IPS-18c (cell line): ENCODE data around the gene PRRT1.
"Not testable (repeated sequence)": the region's sequence is repeated elsewhere in the genome, so short reads cannot be mapped to it uniquely, and the experiment has no call there.

Source experiments
- H3K4me3 ChIP-seq: 2 replicates; pipeline ENCODE4 v1.7.0; 2013; ENCODE audit warnings: low read depth, mild to moderate bottlenecking, low read length, moderate library complexity; ENCODE audit not compliant: insufficient read depth
- H3K9me3 ChIP-seq: one replicate; pipeline ENCODE4 v1.6.1; 2013; ENCODE audit warnings: mild to moderate bottlenecking, low read length, moderate library complexity; ENCODE audit not compliant: control insufficient read depth, insufficient read depth

PRRT1 gene

GRCh38 chr6:32146687-32147086 lies 5.1 kb downstream of the PRRT1 start:
- Histone ChIP-seq H3K9me3 (no peaks in the 10 kb centered on the region), H3K4me3 (no peak overlapping the region)

DNA sequence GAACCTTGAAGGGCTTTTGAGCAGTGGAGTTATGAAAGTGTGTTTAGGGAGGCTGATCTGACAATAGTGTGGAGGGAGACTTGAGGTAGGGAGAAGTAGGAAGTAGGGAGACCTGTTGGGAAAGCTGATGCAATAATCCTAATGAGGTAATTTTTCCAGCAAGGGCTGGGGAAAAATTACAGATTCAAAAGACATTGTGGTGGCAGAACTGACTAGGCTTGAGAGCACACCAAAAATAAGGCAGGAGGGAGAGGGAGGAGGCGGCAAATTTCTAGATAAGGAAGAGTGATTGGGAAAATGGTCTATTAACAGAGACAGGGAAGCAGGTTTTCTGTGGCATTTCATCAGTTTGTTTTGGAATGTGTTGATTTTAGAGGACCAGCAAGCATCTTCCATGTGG lies 5.5 kb downstream of the PRRT1 start:
- Histone ChIP-seq H3K4me3 (no peak overlapping the region), H3K9me3 (no peaks in the 10 kb centered on the region)

DNA sequence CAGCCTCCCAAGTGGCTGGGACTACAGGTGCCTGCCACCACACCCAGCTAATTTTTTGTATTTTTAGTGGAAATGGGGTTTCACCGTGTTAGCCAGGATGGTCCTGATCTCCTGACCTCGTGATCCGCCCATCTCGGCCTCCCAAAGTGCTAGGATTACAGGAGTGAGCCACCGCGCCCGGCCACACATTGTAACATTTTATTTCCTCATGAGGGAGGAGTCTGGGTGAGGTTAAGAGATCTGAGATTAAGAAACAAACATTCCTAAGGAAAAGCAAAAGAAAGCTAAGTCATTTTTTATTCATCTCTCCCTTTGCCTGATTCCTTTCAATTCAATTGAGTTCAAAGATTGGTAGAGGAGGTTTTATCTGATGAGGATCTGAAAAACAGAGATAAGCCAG lies 7.5 kb downstream of the PRRT1 start:
- not testable (repeated sequence) for H3K9me3 ChIP-seq, H3K4me3 ChIP-seq

- H3K9me3 ChIP-seq, result no peaks in the 10 kb centered on the region
Measured at GRCh38 chr6:32140420-32141046, 11.2 kb downstream of the PRRT1 start.

GRCh38 chr6:32139590-32139989 lies 12.1 kb downstream of the PRRT1 start:
- Histone ChIP-seq H3K9me3 (no peaks in the 10 kb centered on the region), H3K4me3 (no peak overlapping the region)

More at GRCh38 chr6:32140420-32141046, 11.2 kb downstream of the PRRT1 start:
- H3K4me3 ChIP-seq, result no peak overlapping the region

DNA sequence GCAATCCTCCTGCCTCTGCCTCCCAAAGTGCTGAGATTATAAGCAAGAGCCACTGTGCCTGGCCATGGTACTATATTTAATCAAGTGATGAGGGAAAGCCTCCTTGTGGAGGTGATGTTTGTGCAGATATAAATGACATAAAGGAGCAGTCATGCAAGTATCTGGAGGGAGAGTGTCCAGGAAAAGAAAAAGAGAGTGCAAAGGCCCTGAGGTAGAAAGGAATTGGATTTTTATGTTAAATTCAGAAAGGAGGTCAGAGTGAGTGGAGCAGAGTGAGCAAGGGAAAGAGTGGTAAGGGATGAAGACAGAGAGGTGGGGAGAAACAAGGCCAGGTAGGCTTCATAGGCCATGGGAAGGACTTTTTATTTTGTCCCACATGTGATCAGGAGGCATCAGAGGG lies 14.3 kb downstream of the PRRT1 start:
- Histone ChIP-seq H3K9me3 (no peaks in the 10 kb centered on the region), H3K4me3 (no peak overlapping the region; the same call in 1 of the 2 replicates)

DNA sequence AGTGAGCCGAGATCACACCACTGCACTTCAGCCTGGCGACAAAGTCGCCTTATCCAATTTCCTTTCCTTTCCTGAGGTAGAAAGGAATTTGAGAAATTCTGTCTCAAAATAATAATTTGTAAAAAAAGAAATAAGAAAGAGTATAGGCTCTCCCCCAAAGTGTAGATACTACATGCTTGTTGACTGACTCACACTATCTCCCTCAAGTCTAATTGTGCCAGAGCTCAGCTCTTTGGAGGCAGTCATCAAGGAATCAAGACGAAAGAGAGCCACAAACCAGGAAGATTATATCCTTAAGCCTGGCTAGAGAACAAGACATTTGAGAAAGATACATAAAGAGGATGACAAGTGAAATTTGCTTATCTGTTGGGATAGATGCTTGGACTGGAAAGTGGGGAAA lies 18.0 kb downstream of the PRRT1 start:
- Histone ChIP-seq H3K4me3 (no peak overlapping the region), H3K9me3 (no peaks in the 10 kb centered on the region)

GRCh38 chr6:32132110-32132509 lies 19.6 kb downstream of the PRRT1 start:
- H3K4me3 ChIP-seq, result no peak overlapping the region
- H3K9me3 ChIP-seq, result no peaks in the 10 kb centered on the region

DNA sequence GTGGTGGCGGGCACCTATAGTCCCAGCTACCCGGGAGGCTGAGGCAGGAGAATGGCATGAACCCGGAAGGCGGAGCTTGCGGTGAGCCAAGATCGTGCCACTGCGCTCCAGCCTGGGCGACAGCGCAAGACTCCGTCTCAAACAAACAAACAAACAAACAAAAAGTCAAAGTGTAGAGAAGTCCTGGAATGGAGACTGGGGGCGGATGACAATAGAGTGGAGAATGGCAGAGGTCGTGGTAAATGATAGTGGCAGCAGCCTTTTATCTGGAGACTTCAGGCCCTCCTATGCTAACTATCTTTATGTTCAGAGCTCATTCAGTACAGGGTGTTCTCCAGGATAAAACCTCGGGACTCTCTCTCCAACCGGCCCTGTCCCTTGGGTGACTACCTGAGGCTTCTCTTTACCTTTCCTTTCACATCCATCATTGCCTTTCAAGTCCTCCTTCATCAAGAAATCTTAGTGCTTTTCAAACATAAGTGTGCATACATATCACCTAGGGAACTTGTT lies 20.2 kb downstream of the PRRT1 start:
- H3K4me3 ChIP-seq, result no peak overlapping the region
- no peaks in the 10 kb centered on the region for H3K9me3 ChIP-seq

- Histone ChIP-seq H3K9me3 (no peaks in the 10 kb centered on the region), H3K4me3 (peak overlapping the region; percentile 62)
Measured at GRCh38 chr6:32129297-32130088, 22.2 kb downstream of the PRRT1 start.

GRCh38 chr6:32128751-32129296 lies 22.9 kb downstream of the PRRT1 start:
- Histone ChIP-seq H3K4me3 (peak overlapping the region; percentile 62; the same call in 1 of the 2 replicates), H3K9me3 (no peaks in the 10 kb centered on the region)

DNA sequence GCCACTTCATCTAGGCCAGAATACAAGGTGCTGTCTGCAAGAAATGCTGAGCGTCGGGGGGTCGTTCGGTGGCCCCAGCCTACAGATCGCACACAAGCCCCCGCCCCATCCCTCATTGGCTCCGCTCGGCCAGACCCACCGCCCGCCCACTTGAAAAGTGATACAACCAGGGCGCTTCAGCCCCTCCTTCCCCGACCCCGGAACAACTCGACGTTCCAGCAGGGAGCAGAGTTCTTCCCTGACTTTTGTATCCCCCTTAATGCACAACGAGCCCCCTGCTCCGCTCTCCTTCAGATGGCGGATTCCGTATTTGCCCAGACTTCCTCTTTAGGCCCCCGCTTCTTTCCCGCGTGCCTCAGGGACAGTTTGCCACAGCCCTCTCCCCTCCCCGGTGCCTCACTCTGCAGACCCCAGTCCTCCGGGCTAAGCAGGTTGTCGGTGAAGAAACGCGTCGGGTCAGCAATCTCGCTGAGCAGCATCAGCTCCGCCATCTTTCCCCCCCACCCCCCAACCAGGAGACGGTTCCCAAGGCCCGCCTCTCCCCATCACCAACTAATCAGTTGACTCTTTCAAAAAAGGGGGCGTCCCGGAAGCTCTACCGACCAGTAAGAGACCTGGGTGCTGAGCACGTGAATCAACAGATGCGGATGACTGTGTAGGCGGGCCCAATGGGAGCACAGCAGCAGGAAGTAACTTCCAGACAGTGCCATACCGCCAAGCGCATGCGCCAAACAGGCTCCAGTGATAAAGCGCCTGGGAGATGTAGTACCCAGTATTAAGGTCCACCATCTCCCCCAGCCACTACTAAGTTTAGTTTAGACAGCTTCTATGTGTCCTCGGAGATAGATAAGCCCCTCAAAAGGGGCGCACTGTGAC lies 23.8 kb downstream of the PRRT1 start, which contains the start of gene ATF6B:
TSS of gene ATF6B (minus strand) at position 530 of the 876 bp plus-strand sequence. CDS start at position 491, 39 bp downstream.
- H3K9me3 ChIP-seq, result no peaks in the 10 kb centered on the region
- peak within 1 kb of the TSS; percentile 92 for H3K4me3 ChIP-seq

DNA sequence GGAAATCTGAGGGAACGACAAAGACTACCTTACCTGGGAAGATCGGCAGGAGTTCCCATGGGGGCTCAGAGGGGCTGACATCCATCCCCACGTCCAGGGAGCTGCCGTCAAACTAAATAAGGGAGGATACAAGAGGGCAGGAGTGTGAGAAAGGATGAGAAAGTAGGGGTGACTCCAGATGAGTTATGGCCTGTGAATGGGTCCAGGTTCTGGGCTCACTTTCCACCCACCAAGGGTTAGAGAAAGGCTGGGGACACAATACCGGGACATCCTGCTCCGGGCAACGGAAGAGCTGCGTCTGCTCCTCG lies 24.4 kb downstream of the PRRT1 start:
- no peaks in the 10 kb centered on the region for H3K9me3 ChIP-seq
- H3K4me3 ChIP-seq, result peak overlapping the region; percentile 92

DNA sequence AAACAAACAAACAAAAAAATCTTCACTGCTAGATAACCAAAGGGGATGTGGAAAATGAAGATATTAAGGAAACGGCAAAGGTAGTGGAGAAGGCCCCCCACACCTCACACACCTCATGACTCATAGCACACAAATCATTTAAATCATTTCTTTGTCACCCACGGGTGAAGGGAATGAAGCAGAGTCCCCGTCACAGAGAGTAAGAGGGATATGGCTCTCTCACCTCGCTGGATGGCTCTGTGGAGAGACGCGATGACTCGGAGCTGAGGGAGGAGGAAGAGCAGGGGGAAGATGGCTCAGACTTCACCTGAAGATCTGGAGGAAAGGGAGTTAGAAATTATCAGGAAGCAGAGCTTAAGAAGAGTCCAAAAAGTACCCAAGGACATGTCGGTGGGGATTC lies 24.9 kb downstream of the PRRT1 start:
- Histone ChIP-seq H3K9me3 (no peaks in the 10 kb centered on the region), H3K4me3 (peak overlapping the region; percentile 92; the same call in 1 of the 2 replicates)

GRCh38 chr6:32123681-32124080 lies 28.1 kb downstream of the PRRT1 start:
- no peak overlapping the region for H3K4me3 ChIP-seq
- H3K9me3 ChIP-seq, result no peaks in the 10 kb centered on the region

DNA sequence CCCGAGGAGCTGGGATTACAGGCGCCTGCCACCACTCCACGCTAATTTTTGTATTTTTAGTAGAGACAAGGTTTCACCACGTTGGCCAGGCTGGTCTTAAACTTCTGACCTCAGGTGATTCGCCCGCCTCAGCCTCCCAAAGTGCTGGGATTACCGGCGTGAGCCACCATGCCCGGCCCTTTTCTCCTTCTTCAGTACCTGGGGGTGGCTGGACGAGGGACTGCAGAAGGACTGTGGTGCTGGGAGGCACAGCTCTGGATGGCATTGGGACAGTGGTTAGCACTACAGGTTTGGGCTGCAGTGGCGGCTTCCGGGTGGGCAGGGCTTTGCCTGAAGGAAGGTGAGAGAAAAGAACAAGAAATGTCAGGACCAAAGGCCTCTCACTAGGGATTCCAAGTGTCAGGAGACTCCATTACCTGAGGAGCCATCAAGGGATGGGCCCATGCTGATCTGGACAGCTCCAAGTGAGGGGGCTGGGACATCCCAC lies 31.1 kb downstream of the PRRT1 start:
- Histone ChIP-seq H3K9me3 (peaks cover 2% of the 10 kb centered on the region), H3K4me3 (no peak overlapping the region)
